Lower leg skin (tissue), 3 donors: Measurements from ENCODE around the gene WFDC9.

Experiments
- POLR2A ChIP-seq, 2 donors: fragments of 450-650 bp; IDR thresholded peaks; one replicate each; pipeline ENCODE4 v1.6.1; 2016 to 2017; ENCODE audit warnings: antibody characterized with exemption in 2 of 2, mild to moderate bottlenecking in 1 of 2, moderate library complexity in 1 of 2
- TF ChIP-seq, protein P1 (sequence below), 3 donors: fragments of 450-650 bp; IDR thresholded peaks; one replicate each; pipeline ENCODE4 v1.5.1; 2016; ENCODE audit warnings: antibody characterized with exemption in 3 of 3, mild to moderate bottlenecking in 3 of 3, moderate library complexity in 2 of 3

DNA sequence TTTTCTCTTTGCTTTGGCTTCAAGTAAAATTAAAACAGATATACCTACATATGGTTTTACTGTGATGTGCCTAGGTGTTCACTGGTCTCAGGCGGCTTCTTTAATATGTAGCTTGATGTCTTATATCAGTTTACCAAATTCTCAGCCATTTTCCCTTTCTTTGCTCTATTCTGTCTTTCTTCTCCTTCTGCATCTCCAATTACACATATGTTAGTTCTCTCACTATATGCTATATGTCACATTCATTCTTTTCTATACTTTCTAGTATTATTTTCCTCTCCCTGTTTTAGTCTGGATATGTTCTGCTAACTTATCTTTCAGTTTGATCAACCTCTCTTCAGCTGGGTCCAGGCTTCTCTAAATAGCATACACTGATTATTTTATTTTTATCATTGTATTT, 37.6 kb downstream of the WFDC9 start:
- TF ChIP-seq, protein P1, sequence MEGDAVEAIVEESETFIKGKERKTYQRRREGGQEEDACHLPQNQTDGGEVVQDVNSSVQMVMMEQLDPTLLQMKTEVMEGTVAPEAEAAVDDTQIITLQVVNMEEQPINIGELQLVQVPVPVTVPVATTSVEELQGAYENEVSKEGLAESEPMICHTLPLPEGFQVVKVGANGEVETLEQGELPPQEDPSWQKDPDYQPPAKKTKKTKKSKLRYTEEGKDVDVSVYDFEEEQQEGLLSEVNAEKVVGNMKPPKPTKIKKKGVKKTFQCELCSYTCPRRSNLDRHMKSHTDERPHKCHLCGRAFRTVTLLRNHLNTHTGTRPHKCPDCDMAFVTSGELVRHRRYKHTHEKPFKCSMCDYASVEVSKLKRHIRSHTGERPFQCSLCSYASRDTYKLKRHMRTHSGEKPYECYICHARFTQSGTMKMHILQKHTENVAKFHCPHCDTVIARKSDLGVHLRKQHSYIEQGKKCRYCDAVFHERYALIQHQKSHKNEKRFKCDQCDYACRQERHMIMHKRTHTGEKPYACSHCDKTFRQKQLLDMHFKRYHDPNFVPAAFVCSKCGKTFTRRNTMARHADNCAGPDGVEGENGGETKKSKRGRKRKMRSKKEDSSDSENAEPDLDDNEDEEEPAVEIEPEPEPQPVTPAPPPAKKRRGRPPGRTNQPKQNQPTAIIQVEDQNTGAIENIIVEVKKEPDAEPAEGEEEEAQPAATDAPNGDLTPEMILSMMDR (IDR thresholded peaks at IDR 0.05) = no peak
- no peak for TF ChIP-seq POLR2A (IDR thresholded peaks at IDR 0.05)
